Erythroblast (primary cell): ENCODE measurements around the gene WDR70.
"Not testable (repeated sequence)": the region's sequence is repeated elsewhere in the genome, so short reads cannot be mapped to it uniquely, and the experiment has no call there.

Experiments
- DNase-seq, 2 experiments: peaks; one replicate each; lab custom pipeline; 2025; lab: John Stamatoyannopoulos, UW
- GATA1 ChIP-seq: IDR thresholded peaks from 2 replicates; pipeline ENCODE4 v1.6.1; 2011; ENCODE audit warnings: low read depth, mild to moderate bottlenecking, control low read depth, low read length, moderate library complexity
- POLR2A ChIP-seq: IDR thresholded peaks from 2 replicates; pipeline ENCODE4 v1.6.1; 2011; ENCODE audit warnings: mild to moderate bottlenecking, low read length

The WDR70 gene

GRCh38 chr5:37637165-37637845 is 258.2 kb downstream of the WDR70 start:
- no peak for DNase-seq
- no peak for TF ChIP-seq GATA1
- no peak for TF ChIP-seq POLR2A

- TF ChIP-seq GATA1: no peak
- DNase-seq: no peak
These were observed 259.8 kb downstream of the WDR70 start for GRCh38 chr5:37638897-37639296.

GRCh38 chr5:37640088-37640487 is 261.0 kb downstream of the WDR70 start:
- no peak for TF ChIP-seq GATA1
- no peak for TF ChIP-seq POLR2A
- no peak for DNase-seq

- no peak for DNase-seq
These were observed 262.8 kb downstream of the WDR70 start for GRCh38 chr5:37641933-37642332.

GRCh38 chr5:37645707-37646106 is 266.6 kb downstream of the WDR70 start:
- TF ChIP-seq POLR2A (no peak), GATA1 (no peak)
- no peak for DNase-seq

More at GRCh38 chr5:37641933-37642332, 262.8 kb downstream of the WDR70 start:
- TF ChIP-seq GATA1: no peak
- no peak for TF ChIP-seq POLR2A

GRCh38 chr5:37654566-37654965 is 275.4 kb downstream of the WDR70 start:
- DNase-seq: not testable (repeated sequence)

- DNase-seq: no peak
- TF ChIP-seq POLR2A (no peak), GATA1 (no peak)
These were observed 277.9 kb downstream of the WDR70 start for GRCh38 chr5:37657046-37657445.

DNA sequence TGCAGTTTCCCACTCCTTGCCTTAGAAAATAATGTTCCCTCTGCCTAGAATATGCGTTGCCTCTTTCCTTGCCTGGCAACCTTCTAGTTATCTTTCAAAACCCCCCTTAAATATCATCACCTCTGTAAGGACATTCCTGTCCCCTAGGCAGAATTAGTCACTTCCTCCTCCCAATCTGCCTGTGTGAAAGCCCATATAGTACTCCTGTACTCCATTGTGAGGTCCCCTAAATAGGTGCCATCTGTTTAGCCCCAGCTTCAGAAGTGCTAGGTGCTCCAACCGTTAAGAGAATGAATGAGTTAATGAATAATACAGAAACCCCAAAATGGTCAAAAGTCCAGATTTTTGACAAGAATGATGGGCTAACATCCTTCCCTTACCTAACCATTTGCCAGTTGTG is 279.3 kb downstream of the WDR70 start:
- no peak for DNase-seq
- TF ChIP-seq POLR2A (no peak), GATA1 (no peak)

GRCh38 chr5:37660319-37660718 is 281.2 kb downstream of the WDR70 start:
- TF ChIP-seq GATA1 (no peak), POLR2A (no peak)

DNA sequence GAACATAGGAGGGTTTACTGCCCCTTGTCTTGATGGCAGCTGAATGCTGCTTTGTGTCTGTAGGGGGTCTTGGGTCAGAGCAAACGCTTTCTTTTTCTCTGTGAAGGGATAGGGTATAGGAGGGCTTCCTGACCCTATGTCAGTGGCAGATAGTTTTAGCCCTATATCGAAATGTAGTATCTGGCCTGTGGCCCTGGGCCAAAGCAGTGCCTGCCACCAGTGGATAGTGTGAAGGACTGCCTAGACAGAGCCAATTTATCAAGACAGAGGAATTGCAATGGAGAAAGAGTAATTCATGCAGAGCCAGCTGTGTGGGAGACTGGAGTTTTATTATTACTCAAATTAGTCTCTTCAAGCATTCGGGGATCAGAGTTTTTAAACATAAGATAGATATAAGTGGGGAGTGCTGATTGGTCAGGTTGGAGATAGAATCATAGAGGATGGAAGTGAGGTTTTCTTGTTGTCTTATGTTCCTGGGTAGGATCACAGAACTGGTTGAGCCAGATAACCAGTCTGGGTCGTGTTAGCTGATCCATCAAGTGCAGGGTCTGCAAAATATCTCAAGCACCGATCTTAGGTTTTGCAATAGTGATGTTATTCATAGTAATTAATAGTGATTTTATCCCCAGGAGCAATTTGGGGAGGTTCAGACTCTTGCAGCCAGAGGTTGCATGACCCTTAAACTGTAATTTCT is 282.3 kb downstream of the WDR70 start:
- TF ChIP-seq POLR2A (no peak), GATA1 (no peak)
- peak; percentile 21 to 56 for DNase-seq

More at GRCh38 chr5:37660319-37660718, 281.2 kb downstream of the WDR70 start:
- DNase-seq: no peak

DNA sequence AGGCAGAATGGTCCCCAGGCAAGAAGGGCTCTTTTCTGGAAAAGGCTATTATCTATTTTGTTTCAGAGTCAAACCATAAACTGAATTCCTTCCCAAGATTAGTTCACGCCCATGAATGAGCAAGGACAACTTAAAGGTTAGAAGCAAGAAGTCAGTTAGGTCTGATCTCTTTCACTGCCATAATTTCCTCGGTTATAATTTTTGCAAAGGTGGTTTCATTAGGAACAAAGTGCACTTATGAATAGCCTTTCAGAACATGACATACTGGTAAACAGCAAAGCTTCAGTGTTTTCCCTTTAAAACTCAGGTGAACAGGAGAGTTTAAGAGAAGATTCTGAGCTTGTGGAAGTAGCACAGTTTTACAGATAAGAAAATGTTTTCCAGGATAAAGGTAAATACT is 282.8 kb downstream of the WDR70 start:
- TF ChIP-seq GATA1 (no peak), POLR2A (no peak)
- DNase-seq: no peak

DNA sequence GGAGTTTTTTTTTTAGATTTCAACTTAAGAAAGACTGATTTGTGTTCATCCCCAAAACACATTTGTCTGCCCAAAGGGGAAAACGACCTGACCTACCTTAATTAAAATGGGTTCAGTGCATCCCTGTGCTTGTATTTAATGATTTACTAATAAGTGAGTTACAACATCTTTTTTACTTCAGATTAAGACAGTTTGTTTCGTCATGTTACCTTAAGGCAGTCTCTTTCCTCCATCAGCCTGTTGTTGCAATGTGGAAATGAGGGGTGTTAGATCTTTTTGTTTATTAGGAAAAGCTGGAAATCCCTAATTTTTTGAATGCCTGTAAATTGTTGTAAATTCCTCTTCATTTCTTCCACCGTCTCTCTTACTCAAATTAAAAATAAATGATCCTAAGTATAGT is 283.2 kb downstream of the WDR70 start:
- no peak for DNase-seq
- TF ChIP-seq POLR2A: no peak
- no peak for TF ChIP-seq GATA1

GRCh38 chr5:37662789-37663485 is 283.8 kb downstream of the WDR70 start:
- no peak for DNase-seq
- TF ChIP-seq GATA1 (no peak), POLR2A (no peak)

DNA sequence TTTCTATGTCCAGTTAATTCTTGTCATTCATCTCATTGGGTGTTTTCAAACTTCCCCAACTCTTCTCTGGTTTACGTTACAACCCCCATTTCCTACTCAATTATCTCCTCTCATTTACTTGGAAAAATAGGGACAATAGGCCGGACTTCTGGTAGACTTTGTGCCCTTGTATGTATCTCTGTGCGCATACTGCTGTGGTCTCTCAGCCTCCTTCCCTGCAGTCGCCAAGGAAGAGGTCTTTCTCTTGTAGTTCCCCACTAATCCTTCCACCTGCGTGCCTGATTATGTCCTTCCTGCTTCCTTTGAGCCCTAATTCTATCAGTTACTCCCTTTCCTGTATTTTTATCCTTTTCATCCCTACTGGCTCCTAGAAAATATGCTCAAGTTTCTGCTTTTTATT is 284.4 kb downstream of the WDR70 start:
- DNase-seq: no peak
- TF ChIP-seq GATA1 (no peak), POLR2A (no peak)

- DNase-seq: no peak
- no peak for TF ChIP-seq POLR2A
- no peak for TF ChIP-seq GATA1
These were observed 285.4 kb downstream of the WDR70 start for GRCh38 chr5:37664551-37664950.
